ENCODE results near the gene PLCXD3.
"Not testable (repeated sequence)": the region's sequence is repeated elsewhere in the genome, so short reads cannot be mapped to it uniquely, and the experiment has no call there.

The PLCXD3 gene

DNA sequence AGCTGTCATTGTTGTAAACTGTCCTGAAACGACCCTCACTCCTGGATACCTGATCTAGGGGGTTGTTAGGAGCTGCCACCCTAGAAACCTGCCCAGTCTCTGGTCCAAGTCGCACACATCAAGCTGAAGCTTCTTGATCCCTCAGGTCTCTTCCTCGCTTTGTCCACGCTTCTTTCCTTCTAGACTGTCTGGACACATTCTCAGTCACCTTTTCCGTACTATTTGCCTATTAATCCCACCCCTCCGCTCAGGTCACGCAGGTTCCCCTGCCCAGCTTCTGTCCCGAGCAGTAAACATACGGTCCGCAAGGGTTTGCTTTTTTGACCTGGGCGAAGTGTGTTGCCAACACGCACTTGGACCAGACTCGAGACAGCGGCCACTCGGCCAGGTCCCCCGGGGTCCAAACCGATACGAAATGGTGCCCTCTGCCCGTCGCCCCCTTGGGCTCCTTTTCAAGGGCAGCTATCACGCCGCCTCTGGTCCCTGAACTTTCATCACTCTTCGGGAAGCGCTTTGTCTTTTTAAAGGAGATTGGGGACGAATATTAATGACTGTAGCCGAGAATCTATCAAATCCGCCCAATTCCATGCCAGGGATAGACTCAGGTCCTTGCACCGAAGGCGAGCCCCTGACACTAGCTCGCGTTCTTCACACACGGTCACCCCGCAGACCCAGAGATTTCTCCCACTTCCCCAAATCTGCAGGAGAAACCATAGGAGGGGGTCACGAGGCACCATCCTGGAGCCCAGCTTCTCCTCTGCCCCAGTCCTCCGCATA is 814 bp downstream of the PLCXD3 start:
- Mint-ChIP-seq H3K9me3 (peaks cover 0 to 7% of the 10 kb centered on the region in 2 donors), H3K4me3 (no peak overlapping the region), H3K27me3 (peaks cover 31% of the 10 kb centered on the region), H3K27ac (no peak overlapping the region), H3K4me1 (no peaks in the 10 kb centered on the region)
- no peak for ATAC-seq
- no peak for DNase-seq

- DNase-seq (no peak), ATAC-seq (no peak)
- Mint-ChIP-seq H3K27me3 (peaks cover 31% of the 10 kb centered on the region), H3K9me3 (peaks cover 0 to 7% of the 10 kb centered on the region in 2 donors), H3K4me1 (no peaks in the 10 kb centered on the region), H3K27ac (no peak overlapping the region), H3K4me3 (no peak overlapping the region)
Measured at GRCh38 chr5:41508696-41509398, 1.6 kb downstream of the PLCXD3 start.

DNA sequence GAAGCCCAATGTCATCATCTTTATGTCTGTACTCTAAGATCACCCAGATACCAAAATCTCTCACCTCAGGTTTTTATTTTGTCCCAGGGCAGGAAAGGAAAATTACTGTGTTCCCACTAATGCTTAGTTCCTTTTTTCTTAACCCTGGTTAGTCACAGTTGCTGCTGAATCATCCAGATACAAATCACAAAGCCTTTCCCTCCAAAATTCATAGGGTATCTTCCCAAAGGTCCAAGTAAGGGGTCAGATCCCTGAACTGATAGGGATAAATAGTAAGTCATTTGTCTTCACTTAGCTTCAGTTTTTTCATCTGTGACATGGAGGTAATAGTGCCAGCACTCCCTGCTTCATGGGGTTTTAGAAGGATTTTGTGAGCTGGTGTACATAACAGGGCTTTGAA is 2.2 kb downstream of the PLCXD3 start:
- Mint-ChIP-seq H3K27ac (no peak overlapping the region), H3K4me3 (no peak overlapping the region), H3K9me3 (peaks cover 0 to 7% of the 10 kb centered on the region in 2 donors), H3K4me1 (no peaks in the 10 kb centered on the region), H3K27me3 (peaks cover 31% of the 10 kb centered on the region)
- ATAC-seq (no peak), DNase-seq (no peak)

- no peak for DNase-seq
- H3K9me3 Mint-ChIP-seq = peaks cover 0 to 7% of the 10 kb centered on the region in 2 donors
- no peak overlapping the region for H3K4me3 Mint-ChIP-seq
- no peak for ATAC-seq
- peaks cover 31% of the 10 kb centered on the region for H3K27me3 Mint-ChIP-seq
- H3K4me1 Mint-ChIP-seq = no peaks in the 10 kb centered on the region
- no peak overlapping the region for H3K27ac Mint-ChIP-seq
Measured at GRCh38 chr5:41507501-41507900, 2.9 kb downstream of the PLCXD3 start.

DNA sequence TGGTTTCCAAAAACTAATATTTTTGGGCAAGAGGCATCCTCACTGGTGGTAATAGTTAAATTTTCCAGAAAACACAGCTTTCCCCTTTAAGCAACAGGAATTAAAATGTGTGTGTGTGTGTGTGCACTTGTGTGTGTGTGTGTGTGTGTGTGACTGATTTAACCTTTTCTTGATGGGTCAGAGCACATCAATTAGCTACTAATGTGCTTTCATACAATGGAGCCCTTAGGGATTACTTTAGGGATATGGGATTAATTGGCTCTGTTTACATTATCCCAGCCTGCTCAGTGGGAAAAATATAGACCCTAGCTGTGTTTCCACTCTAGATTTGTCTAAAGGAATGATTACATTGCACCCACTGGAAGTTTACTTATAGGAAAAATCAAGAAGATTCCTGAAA is 6.5 kb downstream of the PLCXD3 start:
- Mint-ChIP-seq H3K4me3 (no peak overlapping the region), H3K27me3 (peaks cover 1% of the 10 kb centered on the region), H3K4me1 (no peaks in the 10 kb centered on the region), H3K9me3 (peaks cover 0 to 6% of the 10 kb centered on the region in 2 donors), H3K27ac (no peak overlapping the region)
- ATAC-seq = no peak
- no peak for DNase-seq

DNA sequence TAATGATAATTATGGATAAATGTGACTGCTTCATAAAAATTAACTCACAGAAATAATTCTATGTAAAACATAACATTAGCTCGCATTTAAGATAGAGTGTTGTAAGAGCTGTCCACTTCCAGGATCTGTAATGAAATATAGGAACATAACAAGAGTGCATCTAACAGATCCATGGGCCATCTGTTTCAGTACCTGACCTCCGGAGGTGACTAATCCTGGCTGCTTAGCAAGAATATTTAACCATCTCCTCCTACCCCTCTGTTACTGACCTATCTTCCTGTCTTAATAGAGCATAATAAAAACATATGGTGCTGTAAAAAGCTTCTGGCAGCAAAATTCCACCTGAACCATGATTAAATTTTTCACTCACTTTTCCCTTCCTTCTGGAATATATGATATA is 7.1 kb downstream of the PLCXD3 start:
- Mint-ChIP-seq H3K27ac (no peak overlapping the region), H3K4me3 (no peak overlapping the region), H3K4me1 (no peaks in the 10 kb centered on the region), H3K9me3 (peaks cover 0 to 6% of the 10 kb centered on the region in 2 donors), H3K27me3 (no peaks in the 10 kb centered on the region)
- DNase-seq (no peak), ATAC-seq (no peak)

DNA sequence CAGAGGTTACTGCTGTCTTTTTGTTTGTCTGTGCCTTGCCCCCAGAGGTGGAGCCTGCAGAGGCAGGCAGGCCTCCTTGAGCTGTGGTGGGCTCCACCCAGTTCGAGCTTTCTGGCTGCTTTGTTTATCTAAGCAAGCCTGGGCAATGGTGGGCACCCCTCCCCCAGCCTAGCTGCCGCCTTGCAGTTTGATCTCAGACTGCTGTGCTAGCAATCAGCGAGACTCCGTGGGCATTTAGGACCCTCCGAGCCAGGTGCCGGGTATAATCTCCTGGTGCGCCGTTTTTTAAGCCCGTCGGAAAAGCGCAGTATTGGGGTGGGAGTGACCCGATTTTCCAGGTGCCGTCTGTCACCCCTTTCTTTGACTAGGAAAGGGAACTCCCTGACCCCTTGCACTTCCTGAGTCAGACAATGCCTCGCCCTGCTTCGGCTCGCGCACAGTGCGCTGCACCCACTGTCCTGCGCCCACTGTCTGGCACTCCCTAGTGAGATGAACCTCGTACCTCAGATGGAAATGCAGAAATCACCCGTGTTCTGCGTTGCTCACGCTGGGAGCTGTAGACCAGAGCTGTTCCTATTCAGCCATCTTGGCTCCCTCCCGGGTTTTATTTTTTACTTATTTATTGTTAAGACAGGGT is 16.8 kb downstream of the PLCXD3 start:
- not testable (repeated sequence) for H3K4me3 Mint-ChIP-seq, H3K4me1 Mint-ChIP-seq, ATAC-seq, H3K27ac Mint-ChIP-seq, H3K27me3 Mint-ChIP-seq, DNase-seq
- peaks cover 9 to 14% of the 10 kb centered on the region in 2 donors for H3K9me3 Mint-ChIP-seq

- Mint-ChIP-seq H3K27me3 (no peaks in the 10 kb centered on the region), H3K4me3 (no peak overlapping the region), H3K4me1 (no peaks in the 10 kb centered on the region), H3K27ac (no peak overlapping the region), H3K9me3 (peaks cover 0 to 3% of the 10 kb centered on the region in 2 donors)
- ATAC-seq = no peak
- DNase-seq = no peak
Measured at GRCh38 chr5:41485533-41485932, 24.9 kb downstream of the PLCXD3 start.

DNA sequence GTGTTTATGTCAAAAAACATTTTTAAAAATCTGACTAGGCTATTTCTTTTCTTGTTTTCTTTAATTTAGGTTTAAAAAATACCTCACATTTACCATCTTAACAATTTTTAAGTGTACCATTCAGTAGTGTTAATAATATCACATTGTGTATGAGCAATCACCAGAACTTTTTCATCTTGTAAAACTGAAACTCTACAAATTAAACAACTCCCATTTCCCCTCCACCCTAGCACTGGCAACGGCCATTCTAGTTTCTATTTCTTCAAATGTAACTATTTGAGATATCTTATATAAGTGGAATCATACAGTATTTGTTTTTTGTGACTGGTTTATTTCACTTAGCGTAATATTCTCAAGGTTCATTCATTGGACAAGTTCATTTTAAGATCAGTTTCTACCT is 27.7 kb downstream of the PLCXD3 start:
- H3K27me3 Mint-ChIP-seq = no peaks in the 10 kb centered on the region
- H3K4me3 Mint-ChIP-seq = no peak overlapping the region
- H3K27ac Mint-ChIP-seq = no peak overlapping the region

DNA sequence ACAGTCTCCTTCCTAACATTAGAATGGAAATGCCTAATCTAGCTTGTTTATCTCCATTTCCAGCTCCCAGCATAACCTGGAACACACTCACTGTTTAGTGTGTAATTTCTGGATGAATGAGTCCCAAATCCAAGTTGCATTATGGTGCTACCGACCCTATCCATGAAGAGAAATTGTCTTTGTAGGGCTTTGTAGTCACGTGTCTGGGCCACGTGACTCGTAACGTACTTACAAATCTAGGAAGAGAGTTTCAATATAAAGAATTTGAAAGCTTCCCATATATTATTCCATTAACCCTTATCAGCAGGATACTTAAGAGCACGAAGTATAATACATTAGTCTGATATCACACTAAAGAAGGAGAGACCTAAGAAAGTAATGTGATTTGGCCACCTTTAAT is 28.2 kb downstream of the PLCXD3 start:
- H3K27me3 Mint-ChIP-seq = no peaks in the 10 kb centered on the region

More for the DNA sequence above, 27.7 kb downstream of the PLCXD3 start:
- no peaks in the 10 kb centered on the region for H3K4me1 Mint-ChIP-seq
- DNase-seq (no peak), ATAC-seq (no peak)
- H3K9me3 Mint-ChIP-seq = peaks cover 0 to 3% of the 10 kb centered on the region in 2 donors

DNA sequence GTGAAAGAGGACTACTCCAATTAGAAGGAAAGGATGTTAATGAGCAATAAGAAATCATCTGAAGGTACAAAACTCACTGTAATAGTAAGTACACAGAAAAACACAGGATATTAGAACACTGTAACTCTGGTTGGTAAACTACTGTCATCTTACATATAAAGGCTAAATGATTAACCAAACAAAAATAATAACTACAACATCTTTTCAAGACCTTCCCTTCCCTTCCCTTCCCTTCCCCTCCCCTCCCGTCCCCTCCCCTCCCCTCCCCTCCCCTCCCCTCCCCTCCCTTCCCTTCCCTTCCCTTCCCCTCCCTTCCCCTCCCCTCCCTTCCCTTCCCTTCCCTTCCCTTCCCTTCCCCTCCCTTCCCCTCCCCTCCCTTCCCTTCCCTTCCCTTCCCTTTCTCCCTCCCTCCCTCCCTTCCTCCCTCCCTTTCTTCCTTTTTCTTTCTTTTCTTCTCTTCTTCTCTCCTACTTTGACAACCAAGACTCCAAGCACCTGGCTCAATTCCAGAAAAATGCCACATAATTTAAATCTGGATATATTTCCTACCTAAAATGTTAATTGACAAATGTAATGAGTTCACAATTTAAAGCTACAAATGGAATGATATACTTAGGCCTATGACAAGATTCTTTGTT is 38.7 kb downstream of the PLCXD3 start:
- not testable (repeated sequence) for ATAC-seq, H3K27me3 Mint-ChIP-seq, H3K4me3 Mint-ChIP-seq, DNase-seq, H3K4me1 Mint-ChIP-seq
- peaks cover 13 to 15% of the 10 kb centered on the region in 2 donors for H3K9me3 Mint-ChIP-seq
- H3K27ac Mint-ChIP-seq = peak overlapping the region in 1 of 2 donors; percentile 89

More for the DNA sequence above, 28.2 kb downstream of the PLCXD3 start:
- no peak for ATAC-seq
- no peaks in the 10 kb centered on the region for H3K4me1 Mint-ChIP-seq
- H3K9me3 Mint-ChIP-seq = peaks cover 0 to 3% of the 10 kb centered on the region in 2 donors
- no peak for DNase-seq
- no peak overlapping the region for H3K27ac Mint-ChIP-seq
- H3K4me3 Mint-ChIP-seq = no peak overlapping the region

GRCh38 chr5:41465493-41466171 is 44.8 kb downstream of the PLCXD3 start:
- ATAC-seq (no peak), DNase-seq (no peak)
- no peak overlapping the region for H3K4me3 Mint-ChIP-seq
- H3K9me3 Mint-ChIP-seq = no peaks in the 10 kb centered on the region
- H3K4me1 Mint-ChIP-seq = no peaks in the 10 kb centered on the region
- no peak overlapping the region for H3K27ac Mint-ChIP-seq
- H3K27me3 Mint-ChIP-seq = no peaks in the 10 kb centered on the region

GRCh38 chr5:41459557-41459956 is 50.8 kb downstream of the PLCXD3 start:
- no peak for DNase-seq
- H3K4me1 Mint-ChIP-seq = no peaks in the 10 kb centered on the region
- no peak overlapping the region for H3K4me3 Mint-ChIP-seq

GRCh38 chr5:41457094-41457493 is 53.3 kb downstream of the PLCXD3 start:
- no peak for DNase-seq
- H3K27ac Mint-ChIP-seq = no peak overlapping the region
- no peak overlapping the region for H3K4me3 Mint-ChIP-seq
- no peaks in the 10 kb centered on the region for H3K27me3 Mint-ChIP-seq
- H3K4me1 Mint-ChIP-seq = no peaks in the 10 kb centered on the region
- ATAC-seq = no peak
- H3K9me3 Mint-ChIP-seq = no peaks in the 10 kb centered on the region

More at GRCh38 chr5:41459557-41459956, 50.8 kb downstream of the PLCXD3 start:
- no peak for ATAC-seq
- no peak overlapping the region for H3K27ac Mint-ChIP-seq
- no peaks in the 10 kb centered on the region for H3K9me3 Mint-ChIP-seq
- no peaks in the 10 kb centered on the region for H3K27me3 Mint-ChIP-seq

- H3K27ac Mint-ChIP-seq = no peak overlapping the region
- H3K27me3 Mint-ChIP-seq = no peaks in the 10 kb centered on the region
- ATAC-seq (no peak), DNase-seq (no peak)
- no peak overlapping the region for H3K4me3 Mint-ChIP-seq
- no peaks in the 10 kb centered on the region for H3K9me3 Mint-ChIP-seq
- H3K4me1 Mint-ChIP-seq = no peaks in the 10 kb centered on the region
Measured at GRCh38 chr5:41452506-41452905, 57.9 kb downstream of the PLCXD3 start.
